HepG2 (cell line): ENCODE results near the gene POFUT1. TPM values are rescaled to one million over a fixed set of nuclear protein-coding genes. Genes with fewer than 3 reads are reported as not detected.
A peak's percentile ranks its signal among the peaks of the same experiment; 100 is the strongest.

Experiments used
- AKAP8 ChIP-seq: sonication (generic); formaldehyde crosslinking; IDR thresholded peaks from 2 replicates; pipeline ENCODE4 v1.5.1; 2020; ENCODE audit warnings: mild to moderate bottlenecking, missing genetic modification reagents
- ESRRA ChIP-seq: sonication (generic); formaldehyde crosslinking; IDR thresholded peaks from 2 replicates; pipeline ENCODE4 v1.5.1; 2020; ENCODE audit warnings: mild to moderate bottlenecking, low read depth, missing genetic modification reagents
- HMG20B ChIP-seq: conservative IDR thresholded peaks from 2 replicates; pipeline ENCODE4 v1.6.1; 2016; ENCODE audit warnings: missing genetic modification reagents, missing compliant biosample characterization
- ISL2 ChIP-seq: sonication (generic); formaldehyde crosslinking; IDR thresholded peaks from 2 replicates; pipeline ENCODE4 v1.5.0; 2020; ENCODE audit warnings: missing genetic modification reagents
- JUNB ChIP-seq: sonication (generic); formaldehyde crosslinking; IDR thresholded peaks from 2 replicates; pipeline ENCODE4 v1.8.0; 2022; ENCODE audit warnings: missing genetic modification reagents, mild to moderate bottlenecking, borderline replicate concordance
- MBNL3 ChIP-seq: fragments of 250-450 bp; sonication (Bioruptor Pico); conservative IDR thresholded peaks from 2 replicates; pipeline ENCODE4 v1.8.0; 2022; ENCODE audit warnings: mild to moderate bottlenecking, inconsistent platforms
- MNT ChIP-seq: fragments of 450-650 bp; IDR thresholded peaks from 2 replicates; pipeline ENCODE4 v1.6.1; 2016
- NCOA5 ChIP-seq: sonication (generic); formaldehyde crosslinking; IDR thresholded peaks from 2 replicates; pipeline ENCODE4 v1.4.0; 2020; ENCODE audit warnings: missing genetic modification reagents
- NR2F6 ChIP-seq, 2 experiments: IDR thresholded peaks; 2 replicates each; pipeline ENCODE4 v1.6.1; 2016; ENCODE audit warnings: antibody characterized with exemption in 1 of 2, mild to moderate bottlenecking in 1 of 2
- PBX3 ChIP-seq: sonication (generic); formaldehyde crosslinking; IDR thresholded peaks from 2 replicates; pipeline ENCODE4 v1.8.1; 2023; ENCODE audit warnings: missing genetic modification reagents, inconsistent platforms, borderline replicate concordance
- PRDM10 ChIP-seq: sonication (generic); formaldehyde crosslinking; IDR thresholded peaks from 2 replicates; pipeline ENCODE4 v1.4.0; 2020; ENCODE audit warnings: low read depth, missing genetic modification reagents
- PTBP1 ChIP-seq: fragments of 200-400 bp; formaldehyde crosslinking; IDR thresholded peaks from 2 replicates; pipeline ENCODE4 v1.6.1; 2018; ENCODE audit warnings: low read length, low read depth; ENCODE audit not compliant: poor library complexity, severe bottlenecking
- SNAI1 ChIP-seq: sonication (generic); formaldehyde crosslinking; IDR thresholded peaks from 2 replicates; pipeline ENCODE4 v1.5.0; 2020; ENCODE audit warnings: mild to moderate bottlenecking, missing genetic modification reagents, borderline replicate concordance
- TCF12 ChIP-seq, 2 experiments: fragments of 450-650 bp in 1 of 2; sonication (generic) in 1 of 2; formaldehyde crosslinking in 1 of 2; IDR thresholded peaks; 2 replicates each; pipeline versions ENCODE4 v1.6.1 to v1.8.0; 2017 to 2022; ENCODE audit warnings: antibody characterized with exemption in 1 of 2, mild to moderate bottlenecking in 1 of 2, missing genetic modification reagents in 1 of 2, moderate library complexity in 1 of 2
- TCF7L2 ChIP-seq: IDR thresholded peaks from 2 replicates; pipeline ENCODE4 v1.6.1; 2011; ENCODE audit warnings: mild to moderate bottlenecking, low read depth, low read length, moderate library complexity
- ZMYM3 ChIP-seq: sonication (generic); formaldehyde crosslinking; IDR thresholded peaks from 2 replicates; pipeline ENCODE4 v1.5.1; 2020; ENCODE audit warnings: mild to moderate bottlenecking, missing genetic modification reagents
- ZNF10 ChIP-seq: sonication (generic); formaldehyde crosslinking; IDR thresholded peaks from 2 replicates; pipeline ENCODE4 v1.4.0; 2020; ENCODE audit warnings: mild to moderate bottlenecking, low read depth, missing genetic modification reagents, borderline replicate concordance
- ZNF770 ChIP-seq: sonication (generic); formaldehyde crosslinking; IDR thresholded peaks from 2 replicates; pipeline ENCODE4 v1.5.0; 2020; ENCODE audit warnings: mild to moderate bottlenecking, missing genetic modification reagents
- polyA plus RNA-seq, 8 experiments: library from polyadenylated mRNA; depleted of rRNA in 3 of 8; stranded (reverse) in 7 of 8; unstranded in 1 of 8; fragments of >200 nt; fragmentation: Illumina TruSeq in 4 of 8; extraction: Trizol in 4 of 8; gene quantifications; 2 replicates each; pipeline versions ENCODE4 v1.2.1 to v1.2.3, GENCODE V29; 2011 to 2016; ENCODE audit warnings: low read depth in 4 of 8, missing spikeins in 1 of 8, mixed read lengths in 1 of 8; ENCODE audit not compliant: insufficient read depth in 1 of 8
- total RNA-seq, 5 experiments: library from RNA; depleted of rRNA; stranded (reverse); fragments of >200 nt; fragmentation: Illumina TruSeq; extraction: Trizol; gene quantifications; 2 replicates each; pipeline ENCODE4 v1.2.3, GENCODE V29; 2016; ENCODE audit warnings: low read depth in 1 of 5

Gene POFUT1
- total and polyA plus RNA-seq, 2 of the 13 experiments (the other 11 are each of a cell fraction or from before 2014, with no cell fraction given) = 35.5 to 58.3 TPM

- TF ChIP-seq HMG20B (CRISPR knock-in tag) (no peak), TCF7L2 (no peak), NR2F6 (IDR thresholded peaks at IDR 0.05) (no peak), NR2F6 (CRISPR knock-in tag; IDR thresholded peaks at IDR 0.05) (no peak), MNT (no peak), PRDM10 (CRISPR knock-in tag) (peak; percentile 15; the same call in 1 of the 2 replicates), TCF12 (IDR thresholded peaks at IDR 0.05) (no peak), TCF12 (CRISPR knock-in tag; IDR thresholded peaks at IDR 0.05) (no peak), ZNF10 (no peak), AKAP8 (peak; percentile 76; the same call in 1 of the 2 replicates), PBX3 (CRISPR knock-in tag) (no peak), ZNF770 (CRISPR knock-in tag) (no peak), PTBP1 (no peak), MBNL3 (no peak), ZMYM3 (no peak), ISL2 (CRISPR knock-in tag) (0 out of 2 replicates have a peak, but pooled peaks have one; percentile 6), ESRRA (CRISPR knock-in tag) (no peak), JUNB (CRISPR knock-in tag) (no peak), NCOA5 (CRISPR knock-in tag) (no peak), SNAI1 (no peak)
These were observed 26.1 kb upstream of the POFUT1 start (continued) for GRCh38 chr20:32181606-32182005.
